ENCODE data around the gene GIMD1. TPM values are rescaled to one million over a fixed set of nuclear protein-coding genes. Genes with fewer than 3 reads are reported as not detected.

The GIMD1 gene
- total RNA-seq, 1 donor from 2014 or later, result not detected

- Mint-ChIP-seq H3K9me3 (ENCODE audit: unreplicated experiment) (no peaks in the 10 kb centered on the region), H3K27ac (ENCODE audit: unreplicated experiment) (no peak overlapping the region), H3K4me1 (ENCODE audit: unreplicated experiment) (peaks cover 7% of the 10 kb centered on the region), H3K36me3 (ENCODE audit: low read depth, unreplicated experiment) (peaks cover 7% of the 10 kb centered on the region), H3K27me3 (ENCODE audit: unreplicated experiment) (no peaks in the 10 kb centered on the region), H3K4me3 (ENCODE audit: unreplicated experiment) (no peak overlapping the region)
- DNase-seq (ENCODE audit: low spot score), result no peak
- TF ChIP-seq, protein P1, sequence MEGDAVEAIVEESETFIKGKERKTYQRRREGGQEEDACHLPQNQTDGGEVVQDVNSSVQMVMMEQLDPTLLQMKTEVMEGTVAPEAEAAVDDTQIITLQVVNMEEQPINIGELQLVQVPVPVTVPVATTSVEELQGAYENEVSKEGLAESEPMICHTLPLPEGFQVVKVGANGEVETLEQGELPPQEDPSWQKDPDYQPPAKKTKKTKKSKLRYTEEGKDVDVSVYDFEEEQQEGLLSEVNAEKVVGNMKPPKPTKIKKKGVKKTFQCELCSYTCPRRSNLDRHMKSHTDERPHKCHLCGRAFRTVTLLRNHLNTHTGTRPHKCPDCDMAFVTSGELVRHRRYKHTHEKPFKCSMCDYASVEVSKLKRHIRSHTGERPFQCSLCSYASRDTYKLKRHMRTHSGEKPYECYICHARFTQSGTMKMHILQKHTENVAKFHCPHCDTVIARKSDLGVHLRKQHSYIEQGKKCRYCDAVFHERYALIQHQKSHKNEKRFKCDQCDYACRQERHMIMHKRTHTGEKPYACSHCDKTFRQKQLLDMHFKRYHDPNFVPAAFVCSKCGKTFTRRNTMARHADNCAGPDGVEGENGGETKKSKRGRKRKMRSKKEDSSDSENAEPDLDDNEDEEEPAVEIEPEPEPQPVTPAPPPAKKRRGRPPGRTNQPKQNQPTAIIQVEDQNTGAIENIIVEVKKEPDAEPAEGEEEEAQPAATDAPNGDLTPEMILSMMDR (IDR thresholded peaks at IDR 0.05; ENCODE audit: unreplicated experiment), result no peak
Measured at GRCh38 chr4:106315476-106315967, 53.1 kb downstream of the GIMD1 start.

DNA sequence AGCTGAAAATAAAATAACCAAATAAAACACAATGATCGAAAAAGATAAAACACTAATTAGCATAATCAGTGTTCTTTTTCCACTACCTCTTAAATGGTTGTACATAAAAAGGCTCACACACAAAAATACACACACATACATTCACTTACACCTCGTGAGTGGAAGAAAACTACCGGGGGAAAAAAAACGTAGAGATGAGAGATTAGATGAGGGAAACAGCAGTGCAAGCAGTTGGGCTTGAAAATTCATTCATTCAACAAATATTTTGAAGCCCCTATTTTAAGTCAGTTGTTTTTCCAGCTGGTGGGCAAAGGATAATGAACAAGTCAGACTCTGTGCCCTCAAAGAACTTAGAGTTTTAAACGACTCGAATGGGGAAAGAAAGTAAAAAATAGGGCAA is 53.6 kb downstream of the GIMD1 start:
- DNase-seq (ENCODE audit: low spot score), result no peak
- Mint-ChIP-seq H3K9me3 (ENCODE audit: unreplicated experiment) (no peaks in the 10 kb centered on the region), H3K27ac (ENCODE audit: unreplicated experiment) (no peak overlapping the region), H3K27me3 (ENCODE audit: unreplicated experiment) (no peaks in the 10 kb centered on the region), H3K4me3 (ENCODE audit: unreplicated experiment) (no peak overlapping the region), H3K36me3 (ENCODE audit: low read depth, unreplicated experiment) (peaks cover 2% of the 10 kb centered on the region), H3K4me1 (ENCODE audit: unreplicated experiment) (peaks cover 7% of the 10 kb centered on the region)
- TF ChIP-seq, protein P1 (IDR thresholded peaks at IDR 0.05; ENCODE audit: unreplicated experiment), result no peak

DNA sequence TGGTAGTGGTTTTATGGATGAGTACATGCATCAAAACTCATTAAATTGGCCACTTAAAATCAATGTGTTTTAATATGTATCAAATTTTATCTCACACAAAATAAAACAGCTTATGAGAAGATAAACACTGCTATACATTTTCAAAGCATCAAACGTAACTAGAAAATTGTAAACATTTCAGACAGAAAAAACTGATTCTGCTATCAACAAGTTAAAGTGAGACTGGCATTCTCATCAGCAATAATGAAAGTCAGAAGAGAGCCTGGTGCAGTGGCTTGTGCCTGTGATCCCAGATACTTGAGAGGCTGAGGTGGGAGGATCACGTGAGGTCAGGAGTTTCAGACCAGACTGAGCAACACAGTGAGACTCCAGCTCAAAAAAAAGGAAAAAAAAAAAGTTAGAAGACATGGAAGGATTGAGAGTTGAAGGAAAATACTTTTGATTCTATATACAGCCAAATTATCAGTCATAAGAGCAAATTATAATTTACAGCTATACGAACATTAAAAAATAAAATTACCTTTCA is 55.5 kb downstream of the GIMD1 start:
- DNase-seq (ENCODE audit: low spot score), result no peak
- Mint-ChIP-seq H3K4me1 (ENCODE audit: unreplicated experiment) (peaks cover 7% of the 10 kb centered on the region), H3K4me3 (ENCODE audit: unreplicated experiment) (no peak overlapping the region), H3K27me3 (ENCODE audit: unreplicated experiment) (peaks cover 2% of the 10 kb centered on the region), H3K9me3 (ENCODE audit: unreplicated experiment) (no peaks in the 10 kb centered on the region), H3K27ac (ENCODE audit: unreplicated experiment) (peak overlapping the region; percentile 38), H3K36me3 (ENCODE audit: low read depth, unreplicated experiment) (no peaks in the 10 kb centered on the region)
- TF ChIP-seq, protein P1 (IDR thresholded peaks at IDR 0.05; ENCODE audit: unreplicated experiment), result no peak

DNA sequence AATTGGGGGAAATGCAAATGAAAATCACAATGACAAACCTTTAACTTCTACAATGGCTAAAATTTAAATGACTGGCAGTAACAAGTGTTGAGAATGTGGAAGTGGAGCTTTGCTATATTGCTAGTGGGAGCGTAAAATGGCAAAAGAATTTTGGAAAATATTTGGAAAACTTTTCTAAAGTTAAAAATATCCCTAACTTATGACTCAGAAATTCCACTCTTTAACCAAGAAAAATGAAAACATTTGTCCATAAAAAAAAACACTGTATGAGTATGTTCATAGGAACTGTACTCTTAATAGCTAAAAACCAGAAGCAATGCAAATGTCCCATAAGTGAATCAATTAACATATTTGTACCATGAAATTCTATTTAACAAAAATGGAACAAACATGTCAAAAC is 56.2 kb downstream of the GIMD1 start:
- H3K36me3 Mint-ChIP-seq (ENCODE audit: low read depth, unreplicated experiment), result no peaks in the 10 kb centered on the region
- peaks cover 7% of the 10 kb centered on the region for H3K4me1 Mint-ChIP-seq (ENCODE audit: unreplicated experiment)
- no peak overlapping the region for H3K4me3 Mint-ChIP-seq (ENCODE audit: unreplicated experiment)
- H3K9me3 Mint-ChIP-seq (ENCODE audit: unreplicated experiment), result no peaks in the 10 kb centered on the region
- TF ChIP-seq, protein P1 (IDR thresholded peaks at IDR 0.05; ENCODE audit: unreplicated experiment), result no peak
- peaks cover 2% of the 10 kb centered on the region for H3K27me3 Mint-ChIP-seq (ENCODE audit: unreplicated experiment)
- no peak overlapping the region for H3K27ac Mint-ChIP-seq (ENCODE audit: unreplicated experiment)
- DNase-seq (ENCODE audit: low spot score), result no peak

Other genes starting within 250 kb of the GIMD1 start
- 48.6 TPM for gene TBCK, start 52.6 kb downstream of the GIMD1 start, total RNA-seq (ENCODE audit: unreplicated experiment)
- 25.4 TPM for gene AIMP1, start 52.2 kb downstream of the GIMD1 start, total RNA-seq (ENCODE audit: unreplicated experiment)